ENCODE data around the gene PARD6G.

Gene PARD6G

DNA sequence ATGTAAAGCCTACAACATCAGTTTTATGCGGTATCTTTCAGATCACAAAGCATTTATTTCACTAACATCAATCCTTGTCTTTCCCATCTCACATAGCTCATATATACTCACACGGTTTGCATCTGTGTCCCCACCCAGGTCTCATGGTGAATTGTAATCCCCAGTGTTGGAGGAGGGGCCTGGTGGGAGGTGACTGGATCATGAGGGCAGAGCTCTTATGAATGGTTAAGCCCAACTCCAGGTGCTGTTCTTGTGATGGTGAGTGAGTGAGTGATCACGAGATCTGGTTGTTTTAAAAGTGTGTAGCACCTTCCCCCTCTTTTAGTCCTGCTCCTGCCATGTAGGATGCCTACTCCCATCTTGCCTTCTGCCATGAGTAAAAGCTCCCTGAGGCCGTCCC, 42.0 kb downstream of the PARD6G start:
- no peak for DNase-seq

- no peak for DNase-seq
Observed at GRCh38 chr18:80204142-80204541, 43.2 kb downstream of the PARD6G start.

DNA sequence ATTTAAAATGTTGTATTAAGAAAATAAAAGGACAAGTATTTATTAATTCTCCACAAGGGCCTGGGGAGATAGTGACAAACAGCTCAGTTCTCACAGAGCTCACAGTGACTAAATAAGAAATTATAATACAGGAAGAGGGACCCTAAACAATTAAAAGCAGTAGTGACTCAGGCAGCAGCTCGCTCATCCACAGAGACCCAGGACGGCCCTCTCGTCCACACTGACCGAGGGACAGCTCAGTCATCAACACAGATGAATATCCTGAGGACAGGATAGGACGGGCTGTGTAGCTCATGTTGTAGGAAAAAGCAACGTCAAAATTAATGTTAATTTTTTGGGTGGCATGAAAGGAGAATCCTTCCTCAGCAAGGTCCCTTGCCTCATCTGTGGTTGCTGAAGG, 44.1 kb downstream of the PARD6G start:
- no peak for DNase-seq

DNA sequence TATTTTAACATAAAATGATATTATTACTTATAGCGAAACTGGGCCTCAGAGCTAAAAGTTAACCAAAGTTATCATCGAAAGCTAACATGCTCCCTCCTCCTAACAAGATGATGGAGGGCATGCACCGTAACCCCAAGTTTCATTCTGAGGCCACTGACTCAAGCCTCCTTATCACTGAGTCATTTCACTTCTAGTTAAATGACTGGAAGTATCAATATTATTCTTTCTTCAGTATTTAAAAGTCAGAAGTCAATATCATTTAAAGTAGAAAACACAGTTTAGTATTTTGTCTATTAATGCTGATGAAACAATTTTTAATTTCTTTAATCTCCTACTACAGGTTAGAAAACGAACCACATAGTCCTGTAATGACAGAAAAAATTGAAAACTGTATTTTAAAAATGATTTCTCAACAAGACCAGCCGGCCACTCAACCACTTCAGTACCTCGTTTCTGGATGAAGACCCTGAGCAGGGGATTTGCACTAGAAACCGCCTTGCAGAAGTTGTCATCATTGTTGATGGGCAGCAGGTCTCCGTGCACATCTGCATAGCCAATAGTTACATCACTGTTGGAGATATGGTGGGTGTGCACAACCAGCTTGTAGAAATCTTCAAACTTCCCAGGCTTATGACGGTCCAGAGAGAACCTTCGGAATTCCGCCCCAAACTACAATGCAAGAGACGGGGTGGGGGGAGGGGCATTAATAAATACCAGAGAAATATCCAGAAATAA, 44.9 kb downstream of the PARD6G start:
- no peak for DNase-seq

GRCh38 chr18:80201739-80202138, 45.6 kb downstream of the PARD6G start:
- DNase-seq: no peak

DNA sequence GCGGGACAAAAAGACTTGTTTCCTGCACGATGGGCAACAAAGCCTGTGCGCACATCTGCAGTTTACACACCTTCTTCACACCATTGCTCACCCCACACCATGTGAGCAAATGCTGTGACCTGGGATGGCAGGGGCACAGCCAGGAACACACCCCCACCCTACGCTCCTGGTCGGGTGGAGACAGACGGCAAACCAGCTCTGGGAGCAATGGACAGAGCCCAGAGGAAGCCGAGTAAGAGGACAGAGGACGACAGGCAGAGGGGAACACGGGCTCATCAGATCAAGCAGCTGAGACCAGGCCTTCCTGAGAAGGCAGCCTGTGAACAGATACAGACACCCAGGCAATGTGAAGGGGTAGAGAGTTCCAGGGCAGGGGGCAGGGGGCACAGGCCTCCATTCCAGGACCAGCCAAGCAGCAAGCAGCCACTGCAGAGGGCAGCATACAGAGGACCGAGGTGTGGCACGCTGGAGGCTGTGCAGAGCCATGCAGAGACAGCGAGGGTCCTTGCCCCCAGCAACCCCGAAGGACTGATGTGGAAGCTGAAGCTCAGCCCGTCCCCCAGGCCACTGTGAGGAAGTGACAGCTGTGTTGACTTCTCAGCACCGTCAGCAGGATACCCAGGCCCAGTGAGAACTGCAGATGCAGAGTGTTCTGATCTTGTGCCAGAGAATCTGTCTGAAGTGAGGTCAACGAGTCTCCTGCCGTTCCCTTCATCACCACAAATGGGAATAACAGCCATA, 46.2 kb downstream of the PARD6G start:
- DNase-seq: no peak

- no peak for DNase-seq
Observed at GRCh38 chr18:80200171-80200931, 47.0 kb downstream of the PARD6G start.

- DNase-seq: no peak
Observed at GRCh38 chr18:80198994-80199748, 48.1 kb downstream of the PARD6G start.

DNA sequence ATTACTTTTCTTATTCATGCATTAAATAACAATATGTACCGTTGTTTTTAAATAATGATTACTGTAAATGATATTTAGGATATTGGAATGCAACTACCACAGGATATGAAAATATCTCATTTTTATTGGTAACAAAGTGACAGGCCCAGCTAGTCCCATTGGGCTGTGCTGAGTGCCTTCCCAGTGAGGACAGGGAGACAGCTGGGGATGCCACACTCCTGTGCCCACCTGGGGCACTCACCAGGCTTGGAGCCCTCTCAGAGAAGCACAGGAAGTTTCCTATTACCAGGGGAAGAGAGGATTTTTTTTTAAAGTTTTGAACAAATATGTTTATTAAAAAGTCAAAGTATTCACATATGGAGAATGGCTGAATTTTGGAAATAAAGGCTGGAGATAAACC, 48.9 kb downstream of the PARD6G start:
- no peak for DNase-seq

DNA sequence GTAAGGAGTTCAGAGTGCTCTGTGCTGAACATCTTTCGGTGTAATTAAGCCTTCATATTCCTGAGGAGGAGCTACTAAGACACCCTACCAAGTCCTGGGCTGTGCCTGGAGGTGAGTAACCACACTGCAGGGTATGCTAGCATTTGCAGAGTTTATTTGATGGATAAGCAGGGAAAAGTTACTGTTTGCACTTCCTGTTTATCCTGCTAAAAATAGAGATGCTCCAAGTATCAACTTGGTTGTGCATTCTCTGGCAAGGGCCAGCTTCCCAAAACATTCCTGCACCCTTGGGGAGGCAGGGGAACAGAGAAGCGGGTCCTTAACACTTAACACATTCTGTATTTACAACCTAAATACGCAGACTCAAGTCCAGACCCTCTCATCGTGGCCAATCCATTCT, 49.8 kb downstream of the PARD6G start:
- DNase-seq: no peak

- DNase-seq: no peak
Observed at GRCh38 chr18:80196528-80197320, 50.6 kb downstream of the PARD6G start.

DNA sequence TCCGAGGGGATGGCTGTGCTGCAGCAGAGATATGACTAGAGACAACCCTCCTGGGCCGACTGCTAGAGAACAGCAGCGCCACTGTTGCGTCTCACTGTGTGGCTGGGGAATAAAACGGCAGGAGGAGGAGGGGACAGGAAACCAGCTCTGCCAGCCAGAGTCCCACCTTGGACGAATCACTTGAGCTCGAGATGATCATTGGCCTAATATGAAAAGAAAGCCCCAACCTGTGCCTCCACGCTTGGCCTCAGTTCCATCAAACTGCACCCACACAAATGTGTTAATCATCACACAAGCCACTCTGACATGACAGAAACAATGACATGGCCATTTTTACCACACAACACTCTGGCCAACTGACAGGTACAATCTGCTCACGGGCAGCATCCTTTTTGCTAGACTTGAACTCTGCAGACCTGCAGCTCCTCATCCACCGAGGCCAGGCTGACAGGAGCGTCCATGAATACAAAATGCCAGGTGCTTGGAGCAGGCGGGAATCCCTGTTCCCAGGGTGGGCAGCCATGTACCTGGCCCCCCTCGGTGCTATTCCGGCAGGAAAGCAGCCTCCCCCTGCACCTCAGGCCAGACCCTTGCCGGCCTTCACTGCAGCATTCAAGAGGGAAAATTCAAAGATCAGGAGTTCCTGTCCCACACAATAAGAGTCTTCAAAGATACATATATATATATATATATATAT, 52.3 kb downstream of the PARD6G start:
- no peak for DNase-seq

GRCh38 chr18:80193701-80194100, 53.6 kb downstream of the PARD6G start:
- DNase-seq: no peak

GRCh38 chr18:80192653-80193385, 54.5 kb downstream of the PARD6G start:
- DNase-seq: no peak

GRCh38 chr18:80191907-80192652, 55.2 kb downstream of the PARD6G start:
- DNase-seq: no peak

GRCh38 chr18:80191264-80191663, 56.0 kb downstream of the PARD6G start:
- no peak for DNase-seq

- no peak for DNase-seq
Observed at GRCh38 chr18:80190311-80190710, 57.0 kb downstream of the PARD6G start.

DNA sequence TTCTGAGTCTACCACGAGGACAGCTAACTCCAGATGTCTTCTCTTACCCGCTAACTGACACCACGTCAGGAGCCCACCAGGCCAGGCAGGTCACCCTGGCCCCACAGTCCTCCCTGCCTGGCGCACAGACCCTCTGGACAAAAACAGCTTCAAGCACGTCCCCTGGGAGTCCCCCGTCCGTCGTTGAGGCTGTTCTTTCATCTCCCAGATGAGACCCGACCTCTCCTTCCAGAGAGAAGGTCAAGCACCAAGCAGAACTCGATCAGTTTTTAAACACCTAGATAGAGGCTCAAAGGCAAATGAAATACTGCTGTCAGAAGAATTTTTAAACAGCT, 57.8 kb downstream of the PARD6G start:
- no peak for DNase-seq

DNA sequence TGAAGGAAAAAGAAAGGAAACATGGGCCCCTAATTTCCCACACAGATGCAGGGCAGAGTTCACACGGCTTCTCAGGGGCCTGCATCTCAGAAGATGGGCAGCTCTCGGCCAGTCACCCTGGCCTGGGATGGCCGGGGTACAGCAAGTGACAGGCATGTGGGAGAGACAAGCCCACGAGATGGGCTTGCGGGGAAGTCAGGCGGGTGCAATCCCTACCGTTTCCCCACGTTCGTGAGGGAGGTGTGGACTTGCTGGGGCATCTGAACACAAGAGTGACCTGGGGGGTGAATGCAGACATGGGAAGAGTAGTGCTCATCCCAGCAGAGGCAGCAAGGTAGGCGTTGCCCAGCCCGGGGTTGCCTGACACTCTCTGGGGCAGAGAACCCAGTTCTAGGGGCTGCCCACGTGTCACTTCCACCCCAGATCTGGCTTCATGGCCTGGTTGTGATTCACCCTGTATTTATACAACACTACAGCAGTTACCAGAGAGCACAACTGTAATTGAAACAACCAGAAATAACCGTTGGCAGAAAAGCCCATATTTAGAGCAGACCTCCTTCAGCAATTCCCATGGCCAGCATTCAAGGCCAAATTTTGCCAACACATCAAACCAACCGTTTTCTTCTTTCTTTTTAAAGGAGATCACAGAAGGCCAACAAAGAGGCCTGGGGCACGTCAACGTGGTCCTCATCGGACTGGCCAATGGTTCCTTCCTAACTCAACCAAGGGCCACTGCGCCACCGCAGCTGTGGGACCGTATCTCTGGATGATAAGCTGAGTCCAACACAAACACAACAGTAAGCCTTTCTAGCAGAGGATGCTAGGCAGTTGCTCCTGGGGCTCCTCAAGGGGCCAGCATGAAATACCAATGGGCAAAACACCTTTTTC, 58.4 kb downstream of the PARD6G start:
- DNase-seq: no peak

Data from activated T-cell treated with anti-CD3 and anti-CD28 coated beads, Interleukin-2, amount 50 U/mL, for 1 hour (primary cell).